ENCODE measurements around the gene SPHK1. TPM values are rescaled to one million over a fixed set of nuclear protein-coding genes. Genes with fewer than 3 reads are reported as not detected.

Gene SPHK1
- total RNA-seq, 2 experiments from 2014 or later = 0.28 to 0.78 TPM

- Histone ChIP-seq H3K4me1 (ENCODE audit: insufficient read depth, low read length, poor library complexity, severe bottlenecking) (peaks cover 10% of the 10 kb centered on the region), H3K36me3 (ENCODE audit: insufficient read depth, low read length) (no peaks in the 10 kb centered on the region), H3K27ac (ENCODE audit: low read depth, low read length, poor library complexity, severe bottlenecking) (no peak overlapping the region), H3K79me2 (ENCODE audit: insufficient read depth, low read depth, low read length) (no peaks in the 10 kb centered on the region), H3K9me3 (ENCODE audit: low read length) (no peaks in the 10 kb centered on the region), H3K9me2 (ENCODE audit: insufficient read depth, low read length) (no peaks in the 10 kb centered on the region), H4K20me1 (ENCODE audit: insufficient read depth, low read length) (no peaks in the 10 kb centered on the region), H2AFZ (ENCODE audit: low read length) (no peak overlapping the region), H3K4me2 (ENCODE audit: low read length) (no peak overlapping the region), H3K4me3 (ENCODE audit: low read depth, low read length, poor library complexity, severe bottlenecking) (no peak overlapping the region)
- ChIA-PET POLR2A (interaction anchor here (0.6 to 0.9 kb wide), 2 partner anchors 12 to 223 kb away, joined by 5 to 6 read pairs; partner anchors contain the start of gene PRPSAP1), CTCF (ENCODE audit: unreplicated experiment) (no interaction called here)
- intact Hi-C loops (cut with micrococcal nuclease; ENCODE audit: unreplicated experiment) = no loop called here
- TF ChIP-seq EZH2phosphoT487 (IDR thresholded peaks at IDR 0.05; ENCODE audit: borderline replicate concordance, low read depth, low read length) = no peak
- TF ChIP-seq CTCF (conservative IDR thresholded peaks at IDR 0.05; ENCODE audit: low read length) = no peak
- DNase-seq (ENCODE audit: low spot score) = no peak
- no TSS peak for BruUV-seq (replicated peaks)
Measured at GRCh38 chr17:76366247-76366646, 18.2 kb upstream of the SPHK1 start.

- no peaks in the 10 kb centered on the region for H3K79me2 ChIP-seq (ENCODE audit: insufficient read depth, low read depth, low read length)
- H3K9me2 ChIP-seq (ENCODE audit: insufficient read depth, low read length) = no peaks in the 10 kb centered on the region
- BruUV-seq (replicated peaks) = no TSS peak
- H3K4me2 ChIP-seq (ENCODE audit: low read length) = no peak overlapping the region
- H4K20me1 ChIP-seq (ENCODE audit: insufficient read depth, low read length) = no peaks in the 10 kb centered on the region
- H3K36me3 ChIP-seq (ENCODE audit: insufficient read depth, low read length) = no peaks in the 10 kb centered on the region
- ChIA-PET POLR2A (no interaction called here), CTCF (ENCODE audit: unreplicated experiment) (interaction anchor here (0.6 kb wide), 1 partner anchor 531 kb away, joined by 3 read pairs; no protein-coding TSS in a partner anchor)
- no peaks in the 10 kb centered on the region for H3K9me3 ChIP-seq (ENCODE audit: low read length)
- intact Hi-C loops (cut with micrococcal nuclease; ENCODE audit: unreplicated experiment) = no loop called here
- TF ChIP-seq EZH2phosphoT487 (IDR thresholded peaks at IDR 0.05; ENCODE audit: borderline replicate concordance, low read depth, low read length) = no peak
- no peak for TF ChIP-seq CTCF (conservative IDR thresholded peaks at IDR 0.05; ENCODE audit: low read length)
- H3K4me3 ChIP-seq (ENCODE audit: low read depth, low read length, poor library complexity, severe bottlenecking) = no peak overlapping the region
- H2AFZ ChIP-seq (ENCODE audit: low read length) = no peak overlapping the region
- DNase-seq (ENCODE audit: low spot score) = no peak
- peaks cover 10% of the 10 kb centered on the region for H3K4me1 ChIP-seq (ENCODE audit: insufficient read depth, low read length, poor library complexity, severe bottlenecking)
- H3K27ac ChIP-seq (ENCODE audit: low read depth, low read length, poor library complexity, severe bottlenecking) = no peak overlapping the region
Measured at GRCh38 chr17:76367642-76368041, 16.8 kb upstream of the SPHK1 start.

- no peaks in the 10 kb centered on the region for H3K9me2 ChIP-seq (ENCODE audit: insufficient read depth, low read length)
- no peaks in the 10 kb centered on the region for H3K36me3 ChIP-seq (ENCODE audit: insufficient read depth, low read length)
- no TSS peak for BruUV-seq (replicated peaks)
- H3K9me3 ChIP-seq (ENCODE audit: low read length) = no peaks in the 10 kb centered on the region
- H3K79me2 ChIP-seq (ENCODE audit: insufficient read depth, low read depth, low read length) = no peaks in the 10 kb centered on the region
- H3K4me3 ChIP-seq (ENCODE audit: low read depth, low read length, poor library complexity, severe bottlenecking) = no peak overlapping the region
- no peaks in the 10 kb centered on the region for H4K20me1 ChIP-seq (ENCODE audit: insufficient read depth, low read length)
- ChIA-PET POLR2A (no interaction called here), CTCF (ENCODE audit: unreplicated experiment) (no interaction called here)
- no peak overlapping the region for H3K27ac ChIP-seq (ENCODE audit: low read depth, low read length, poor library complexity, severe bottlenecking)
- peaks cover 3% of the 10 kb centered on the region for H3K4me1 ChIP-seq (ENCODE audit: insufficient read depth, low read length, poor library complexity, severe bottlenecking)
- DNase-seq (ENCODE audit: low spot score) = no peak
- no peak overlapping the region for H2AFZ ChIP-seq (ENCODE audit: low read length)
- H3K4me2 ChIP-seq (ENCODE audit: low read length) = no peak overlapping the region
- intact Hi-C loops (cut with micrococcal nuclease; ENCODE audit: unreplicated experiment) = no loop called here
- TF ChIP-seq EZH2phosphoT487 (IDR thresholded peaks at IDR 0.05; ENCODE audit: borderline replicate concordance, low read depth, low read length) = no peak
Measured at GRCh38 chr17:76368545-76368944, 15.9 kb upstream of the SPHK1 start.
